Neural cell (in vitro differentiated cells): ENCODE measurements around the gene CELF5. TPM values are rescaled to one million over a fixed set of nuclear protein-coding genes. Genes with fewer than 3 reads are reported as not detected.

Experiments used
- H2AFZ ChIP-seq: fragments of 200-600, 300-800 bp; sonication (generic), shearing (Covaris generic); 2 replicates; pipeline ENCODE4 v1.6.0; 2014; ENCODE audit warnings: low read depth, mild to moderate bottlenecking, antibody characterized with exemption, low read length, moderate library complexity
- H3F3A ChIP-seq: fragments of 200-600 bp; shearing (Covaris generic); 2 replicates; pipeline ENCODE4 v1.6.1; 2016; ENCODE audit warnings: mild to moderate bottlenecking, moderate library complexity, mixed read lengths, antibody characterized with exemption, low read length; ENCODE audit not compliant: insufficient read depth, poor library complexity, severe bottlenecking
- H3K27ac ChIP-seq: fragments of 200-600, 300-800 bp; sonication (generic), shearing (Covaris generic); 2 replicates; pipeline ENCODE4 v1.5.1; 2014; ENCODE audit warnings: mild to moderate bottlenecking, low read length, moderate library complexity
- H3K27me3 ChIP-seq: fragments of 300-800, 200-600 bp; sonication (generic), shearing (Covaris generic); 2 replicates; pipeline ENCODE4 v1.6.0; 2014; ENCODE audit warnings: mild to moderate bottlenecking, low read depth, low read length, moderate library complexity; ENCODE audit not compliant: insufficient read depth
- H3K36me3 ChIP-seq: fragments of 300-800, 200-600 bp; sonication (generic), shearing (Covaris generic); 2 replicates; pipeline ENCODE4 v1.5.1; 2014; ENCODE audit warnings: mild to moderate bottlenecking, antibody characterized with exemption, low read length, moderate library complexity; ENCODE audit not compliant: insufficient read depth
- H3K4me2 ChIP-seq: fragments of 300-800, 200-600 bp; sonication (generic), shearing (Covaris generic); 2 replicates; pipeline ENCODE4 v1.6.0; 2014; ENCODE audit warnings: mild to moderate bottlenecking, low read length
- H3K4me3 ChIP-seq: fragments of 300-800, 200-600 bp; sonication (generic), shearing (Covaris generic); 2 replicates; pipeline ENCODE4 v1.5.1; 2014; ENCODE audit warnings: mild to moderate bottlenecking, low read length, moderate library complexity
- H3K79me2 ChIP-seq: fragments of 200-600 bp; shearing (Covaris generic); replicated peaks from 2 replicates; pipeline ENCODE4 v1.6.0; 2014; ENCODE audit warnings: mild to moderate bottlenecking, low read length, moderate library complexity; ENCODE audit not compliant: insufficient read depth
- H3K9ac ChIP-seq: fragments of 300-800, 200-600 bp; sonication (generic), shearing (Covaris generic); 2 replicates; pipeline ENCODE4 v1.6.1; 2016; ENCODE audit warnings: mild to moderate bottlenecking, low read length, mixed read lengths
- H3K9me2 ChIP-seq: fragments of 200-600 bp; shearing (Covaris generic); 2 replicates; pipeline ENCODE4 v1.6.1; 2016; ENCODE audit warnings: mild to moderate bottlenecking, low read length, mixed read lengths; ENCODE audit not compliant: insufficient read depth
- H3K9me3 ChIP-seq: fragments of 200-600, 300-800 bp; sonication (generic), shearing (Covaris generic); 2 replicates; pipeline ENCODE4 v1.6.1; 2016; ENCODE audit warnings: mild to moderate bottlenecking, mixed run types, low read length, moderate library complexity, mixed read lengths
- H4K20me1 ChIP-seq: fragments of 200-600 bp; shearing (Covaris generic); 2 replicates; pipeline ENCODE4 v1.6.1; 2016; ENCODE audit warnings: mild to moderate bottlenecking, mixed run types; ENCODE audit not compliant: insufficient read depth
- EP300 ChIP-seq: fragments of 450-650 bp; conservative IDR thresholded peaks from 2 replicates; pipeline ENCODE4 v1.6.1; 2014; ENCODE audit warnings: antibody characterized with exemption, mild to moderate bottlenecking, moderate library complexity; ENCODE audit not compliant: poor library complexity, severe bottlenecking
- EZH2 ChIP-seq: fragments of 200-600, 300-800 bp; shearing (Covaris generic), sonication (generic); IDR thresholded peaks from 2 replicates; pipeline ENCODE4 v1.6.1; 2014; ENCODE audit warnings: antibody characterized with exemption, low read length, borderline replicate concordance, mild to moderate bottlenecking; ENCODE audit not compliant: insufficient read depth, poor library complexity, severe bottlenecking
- MXI1 ChIP-seq: fragments of 450-650 bp; conservative IDR thresholded peaks from 2 replicates; pipeline ENCODE4 v1.6.1; 2014; ENCODE audit warnings: antibody characterized with exemption, mild to moderate bottlenecking; ENCODE audit not compliant: poor library complexity, severe bottlenecking
- POLR2AphosphoS5 ChIP-seq: IDR thresholded peaks from 2 replicates; pipeline ENCODE4 v1.6.1; 2012
- RAD21 ChIP-seq: fragments of 450-650 bp; conservative IDR thresholded peaks from 2 replicates; pipeline ENCODE4 v1.6.1; 2014; ENCODE audit warnings: antibody characterized with exemption, mild to moderate bottlenecking, moderate library complexity
- SMC3 ChIP-seq: fragments of 450-650 bp; conservative IDR thresholded peaks from 2 replicates; pipeline ENCODE4 v1.6.1; 2014; ENCODE audit warnings: antibody characterized with exemption, mild to moderate bottlenecking, moderate library complexity; ENCODE audit not compliant: poor library complexity
- TAF1 ChIP-seq: IDR thresholded peaks from 2 replicates; pipeline ENCODE4 v1.6.1; 2012; ENCODE audit warnings: low read depth
- polyA plus RNA-seq: library from polyadenylated mRNA; depleted of rRNA; stranded (reverse); fragments of >200 nt; gene quantifications from 2 replicates; pipeline ENCODE4 v1.2.3, GENCODE V29; 2014
- TF ChIP-seq, protein P1 (sequence below): fragments of 450-650 bp; IDR thresholded peaks from 2 replicates; pipeline ENCODE4 v1.5.1; 2014; ENCODE audit warnings: antibody characterized with exemption, mild to moderate bottlenecking, moderate library complexity; ENCODE audit not compliant: poor library complexity, severe bottlenecking
- TF ChIP-seq, protein P2 (sequence below): IDR thresholded peaks from 2 replicates; pipeline ENCODE4 v1.6.1; 2012; ENCODE audit warnings: borderline replicate concordance

The CELF5 gene
- polyA plus RNA-seq, 1 donor from 2014 or later: 130 TPM

DNA sequence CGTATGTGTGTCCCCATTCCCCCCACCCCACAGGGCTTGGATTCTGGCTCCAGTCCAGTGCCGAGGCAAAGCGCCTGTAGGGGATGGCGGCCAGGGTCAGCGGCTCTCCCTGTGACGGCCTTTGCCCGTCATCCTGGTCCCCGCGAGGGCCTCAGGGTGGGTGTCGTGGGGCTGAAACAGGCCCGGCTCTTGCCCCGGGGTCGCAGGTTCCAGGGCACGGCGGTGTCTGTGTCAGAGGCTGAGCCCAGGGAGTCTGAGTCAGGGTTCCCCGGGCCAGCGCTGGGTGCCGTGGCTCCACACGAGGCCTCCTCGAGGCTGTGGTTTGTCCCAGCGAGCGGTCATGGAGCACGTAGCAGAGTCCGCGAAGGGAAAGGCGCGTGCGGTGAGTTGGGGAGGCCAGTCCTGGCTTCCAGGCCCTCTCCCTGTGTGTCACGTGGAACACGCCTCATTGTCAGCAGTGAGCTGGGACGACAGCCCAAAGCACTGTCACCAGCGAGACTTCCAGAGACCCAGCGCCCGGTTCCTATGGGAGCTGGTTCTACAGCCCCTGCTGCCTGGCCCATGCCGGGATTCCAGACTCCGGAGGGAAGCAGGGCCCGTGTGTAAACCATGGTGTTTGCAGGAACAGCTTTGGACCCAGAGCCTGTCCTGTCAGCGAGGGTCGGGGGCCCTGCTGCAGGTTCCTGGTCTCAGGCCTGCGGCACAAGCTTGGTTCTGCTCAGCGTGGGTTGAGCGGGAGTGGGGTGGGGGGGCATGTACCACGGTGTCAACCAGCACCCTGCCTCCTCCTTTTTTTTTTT, 25.4 kb upstream of the CELF5 start:
- Histone ChIP-seq H3K79me2 (no peaks in the 10 kb centered on the region), H3K9me3 (no peaks in the 10 kb centered on the region), H3K9me2 (no peaks in the 10 kb centered on the region), H3K27ac (no peak overlapping the region), H3K27me3 (no peaks in the 10 kb centered on the region), H3K9ac (no peak overlapping the region), H3K36me3 (no peaks in the 10 kb centered on the region), H3K4me3 (no peak overlapping the region), H3F3A (no peaks in the 10 kb centered on the region), H4K20me1 (no peaks in the 10 kb centered on the region), H3K4me2 (no peak overlapping the region), H2AFZ (no peak overlapping the region)
- TF ChIP-seq EP300: no peak
- TF ChIP-seq, protein P1, sequence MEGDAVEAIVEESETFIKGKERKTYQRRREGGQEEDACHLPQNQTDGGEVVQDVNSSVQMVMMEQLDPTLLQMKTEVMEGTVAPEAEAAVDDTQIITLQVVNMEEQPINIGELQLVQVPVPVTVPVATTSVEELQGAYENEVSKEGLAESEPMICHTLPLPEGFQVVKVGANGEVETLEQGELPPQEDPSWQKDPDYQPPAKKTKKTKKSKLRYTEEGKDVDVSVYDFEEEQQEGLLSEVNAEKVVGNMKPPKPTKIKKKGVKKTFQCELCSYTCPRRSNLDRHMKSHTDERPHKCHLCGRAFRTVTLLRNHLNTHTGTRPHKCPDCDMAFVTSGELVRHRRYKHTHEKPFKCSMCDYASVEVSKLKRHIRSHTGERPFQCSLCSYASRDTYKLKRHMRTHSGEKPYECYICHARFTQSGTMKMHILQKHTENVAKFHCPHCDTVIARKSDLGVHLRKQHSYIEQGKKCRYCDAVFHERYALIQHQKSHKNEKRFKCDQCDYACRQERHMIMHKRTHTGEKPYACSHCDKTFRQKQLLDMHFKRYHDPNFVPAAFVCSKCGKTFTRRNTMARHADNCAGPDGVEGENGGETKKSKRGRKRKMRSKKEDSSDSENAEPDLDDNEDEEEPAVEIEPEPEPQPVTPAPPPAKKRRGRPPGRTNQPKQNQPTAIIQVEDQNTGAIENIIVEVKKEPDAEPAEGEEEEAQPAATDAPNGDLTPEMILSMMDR: no peak
- TF ChIP-seq MXI1: no peak
- no peak for TF ChIP-seq EZH2
- TF ChIP-seq POLR2AphosphoS5: no peak
- TF ChIP-seq, protein P2, sequence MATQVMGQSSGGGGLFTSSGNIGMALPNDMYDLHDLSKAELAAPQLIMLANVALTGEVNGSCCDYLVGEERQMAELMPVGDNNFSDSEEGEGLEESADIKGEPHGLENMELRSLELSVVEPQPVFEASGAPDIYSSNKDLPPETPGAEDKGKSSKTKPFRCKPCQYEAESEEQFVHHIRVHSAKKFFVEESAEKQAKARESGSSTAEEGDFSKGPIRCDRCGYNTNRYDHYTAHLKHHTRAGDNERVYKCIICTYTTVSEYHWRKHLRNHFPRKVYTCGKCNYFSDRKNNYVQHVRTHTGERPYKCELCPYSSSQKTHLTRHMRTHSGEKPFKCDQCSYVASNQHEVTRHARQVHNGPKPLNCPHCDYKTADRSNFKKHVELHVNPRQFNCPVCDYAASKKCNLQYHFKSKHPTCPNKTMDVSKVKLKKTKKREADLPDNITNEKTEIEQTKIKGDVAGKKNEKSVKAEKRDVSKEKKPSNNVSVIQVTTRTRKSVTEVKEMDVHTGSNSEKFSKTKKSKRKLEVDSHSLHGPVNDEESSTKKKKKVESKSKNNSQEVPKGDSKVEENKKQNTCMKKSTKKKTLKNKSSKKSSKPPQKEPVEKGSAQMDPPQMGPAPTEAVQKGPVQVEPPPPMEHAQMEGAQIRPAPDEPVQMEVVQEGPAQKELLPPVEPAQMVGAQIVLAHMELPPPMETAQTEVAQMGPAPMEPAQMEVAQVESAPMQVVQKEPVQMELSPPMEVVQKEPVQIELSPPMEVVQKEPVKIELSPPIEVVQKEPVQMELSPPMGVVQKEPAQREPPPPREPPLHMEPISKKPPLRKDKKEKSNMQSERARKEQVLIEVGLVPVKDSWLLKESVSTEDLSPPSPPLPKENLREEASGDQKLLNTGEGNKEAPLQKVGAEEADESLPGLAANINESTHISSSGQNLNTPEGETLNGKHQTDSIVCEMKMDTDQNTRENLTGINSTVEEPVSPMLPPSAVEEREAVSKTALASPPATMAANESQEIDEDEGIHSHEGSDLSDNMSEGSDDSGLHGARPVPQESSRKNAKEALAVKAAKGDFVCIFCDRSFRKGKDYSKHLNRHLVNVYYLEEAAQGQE: no peak
- no peak for TF ChIP-seq RAD21
- no peak for TF ChIP-seq TAF1
- no peak for TF ChIP-seq SMC3

DNA sequence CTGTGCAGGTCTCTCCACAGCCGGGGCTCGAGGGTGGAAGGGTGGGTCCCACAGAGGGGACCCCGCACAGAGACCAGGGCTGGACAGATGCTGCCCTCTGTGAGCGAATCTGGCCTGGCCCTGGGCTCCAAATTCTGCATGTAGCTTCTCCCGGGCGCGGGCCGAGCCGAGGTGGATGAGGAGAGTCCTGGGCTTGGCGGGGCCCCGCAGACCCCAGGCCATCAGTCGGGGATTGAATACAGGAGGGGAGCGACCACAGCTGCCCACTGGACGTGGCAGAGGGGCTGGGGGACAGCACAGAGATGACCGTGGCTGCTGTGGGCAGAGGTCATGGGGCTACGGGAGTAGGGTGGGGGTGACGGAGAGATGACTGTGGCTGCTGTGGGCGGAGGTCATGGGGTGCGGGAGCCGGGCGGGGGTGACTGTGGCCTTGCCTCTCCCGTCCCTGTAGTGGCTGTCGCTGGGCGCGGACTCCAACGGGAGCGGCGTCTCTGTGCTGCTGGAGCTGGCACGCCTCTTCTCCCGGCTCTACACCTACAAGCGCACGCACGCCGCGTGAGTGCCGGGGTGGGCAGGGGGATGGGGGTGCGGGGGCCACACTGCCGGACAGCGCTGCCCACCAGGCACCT, 23.3 kb upstream of the CELF5 start:
- Histone ChIP-seq H3K36me3 (no peaks in the 10 kb centered on the region), H3F3A (no peaks in the 10 kb centered on the region), H2AFZ (no peak overlapping the region), H3K4me3 (no peak overlapping the region), H3K9me2 (no peaks in the 10 kb centered on the region), H3K27me3 (no peaks in the 10 kb centered on the region), H3K27ac (no peak overlapping the region), H3K79me2 (no peaks in the 10 kb centered on the region), H3K9me3 (no peaks in the 10 kb centered on the region), H3K9ac (no peak overlapping the region), H3K4me2 (no peak overlapping the region), H4K20me1 (no peaks in the 10 kb centered on the region)
- TF ChIP-seq, protein P1: no peak
- TF ChIP-seq RAD21 (no peak), TAF1 (no peak), MXI1 (no peak), SMC3 (no peak), POLR2AphosphoS5 (no peak)
- TF ChIP-seq, protein P2: no peak
